GM19023 (cell line): ENCODE data around the gene NPHS1.
"Not testable (repeated sequence)": the region's sequence is repeated elsewhere in the genome, so short reads cannot be mapped to it uniquely, and the experiment has no call there.

ENCODE experiments used
- ATAC-seq: cut with Tn5 transposase; IDR thresholded peaks from one replicate; pipeline ENCODE4 v1.9.1; 2021; ENCODE audit warnings: mild to moderate bottlenecking, moderate library complexity; ENCODE audit not compliant: unreplicated experiment

The NPHS1 gene

DNA sequence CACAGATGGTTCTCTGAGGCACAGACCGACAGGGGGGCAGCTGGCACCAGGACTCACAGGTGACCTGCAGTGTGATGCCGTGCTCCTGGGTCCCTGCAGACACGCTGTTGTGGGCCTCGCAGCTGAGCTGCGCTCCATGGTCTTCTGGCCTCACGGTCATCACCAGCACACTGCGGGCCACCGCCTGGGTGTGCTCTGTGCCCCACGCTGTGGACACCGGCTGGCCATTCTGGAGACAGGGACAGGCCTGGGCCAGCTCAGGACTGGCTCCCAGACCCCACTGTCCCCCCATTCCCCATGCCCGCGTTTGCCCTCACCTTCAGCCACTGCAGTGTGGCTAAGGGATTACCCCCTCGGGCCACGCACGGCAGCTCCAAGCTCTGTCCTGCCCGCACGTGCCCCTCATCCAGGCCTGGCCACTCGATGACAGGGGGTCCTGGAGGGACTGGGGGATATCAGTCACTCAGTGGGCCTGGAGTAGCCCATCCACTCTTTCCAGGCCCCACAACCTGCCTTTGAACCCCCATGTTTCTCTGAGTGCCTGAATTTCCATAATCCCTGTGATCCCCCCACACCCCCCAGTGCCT is 3.3 kb downstream of the NPHS1 start:
- ATAC-seq = no peak

DNA sequence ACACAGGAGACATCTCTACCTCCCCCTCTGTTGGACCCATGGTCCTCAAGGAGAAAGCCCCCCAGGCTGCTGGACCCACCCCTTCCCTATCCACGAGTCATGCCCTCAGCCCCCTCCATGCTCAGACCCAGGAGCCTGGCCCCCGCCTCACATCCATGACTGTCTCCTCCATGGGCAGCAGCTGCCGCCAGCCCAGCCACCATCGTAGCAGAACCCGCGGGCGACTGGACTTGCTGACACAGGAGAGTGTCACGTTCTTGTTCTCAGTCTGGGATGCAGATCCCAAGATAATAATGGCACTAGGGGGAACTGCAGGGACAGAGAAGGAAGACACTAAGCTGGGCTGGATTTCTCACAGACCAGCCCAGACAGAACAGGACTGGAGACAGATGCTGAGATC is 3.8 kb downstream of the NPHS1 start:
- ATAC-seq = no peak

DNA sequence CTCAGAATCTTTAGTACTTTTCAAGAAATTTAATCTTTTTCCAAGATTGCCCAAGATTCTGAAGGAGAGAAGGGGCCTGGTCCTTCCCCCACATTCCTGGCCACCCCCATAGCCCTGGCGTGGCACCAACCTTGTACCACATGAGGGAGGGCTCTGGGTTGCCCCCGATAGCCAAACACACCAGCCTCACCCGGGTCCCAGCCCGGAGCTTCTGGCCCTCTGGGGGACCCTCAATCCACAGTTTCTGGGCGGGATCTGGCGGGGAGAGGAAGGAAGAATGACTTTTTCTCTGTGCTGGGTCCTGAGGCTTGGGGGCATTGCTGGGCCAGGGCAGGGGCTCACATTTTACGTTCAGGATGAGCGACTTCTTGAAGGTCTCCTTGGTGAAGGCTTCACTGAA is 4.4 kb downstream of the NPHS1 start:
- no peak for ATAC-seq

DNA sequence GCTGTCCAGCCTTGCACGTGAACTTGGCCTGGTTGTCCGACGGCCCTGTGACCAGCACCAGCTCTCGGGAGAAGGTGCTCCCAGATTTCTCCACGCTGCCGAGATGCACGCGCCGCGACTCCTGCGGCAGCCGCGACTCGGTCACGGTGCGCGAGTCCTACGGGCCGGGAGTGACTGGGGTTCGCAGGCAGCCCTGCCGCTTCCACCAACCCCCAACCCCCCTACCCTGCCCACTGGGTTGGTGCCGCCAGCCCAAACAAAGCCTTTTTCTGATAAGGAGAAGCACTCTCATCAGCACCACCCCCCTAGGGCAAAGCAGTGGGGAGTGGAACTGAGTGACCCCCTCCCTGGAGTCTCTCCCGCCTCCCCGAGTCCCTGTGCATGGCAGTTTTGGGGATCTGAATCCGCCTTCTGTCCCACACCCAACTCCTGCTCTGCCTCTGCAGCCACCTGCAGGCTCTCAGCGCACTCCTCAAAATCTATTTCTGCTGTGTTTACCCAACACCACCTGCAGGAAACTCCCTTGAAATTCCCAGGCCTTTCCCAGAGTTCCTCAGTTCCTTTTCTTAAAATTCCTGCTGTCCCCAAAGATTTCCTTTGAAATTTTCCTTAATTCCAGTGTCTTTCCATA is 6.2 kb downstream of the NPHS1 start:
- no peak for ATAC-seq

DNA sequence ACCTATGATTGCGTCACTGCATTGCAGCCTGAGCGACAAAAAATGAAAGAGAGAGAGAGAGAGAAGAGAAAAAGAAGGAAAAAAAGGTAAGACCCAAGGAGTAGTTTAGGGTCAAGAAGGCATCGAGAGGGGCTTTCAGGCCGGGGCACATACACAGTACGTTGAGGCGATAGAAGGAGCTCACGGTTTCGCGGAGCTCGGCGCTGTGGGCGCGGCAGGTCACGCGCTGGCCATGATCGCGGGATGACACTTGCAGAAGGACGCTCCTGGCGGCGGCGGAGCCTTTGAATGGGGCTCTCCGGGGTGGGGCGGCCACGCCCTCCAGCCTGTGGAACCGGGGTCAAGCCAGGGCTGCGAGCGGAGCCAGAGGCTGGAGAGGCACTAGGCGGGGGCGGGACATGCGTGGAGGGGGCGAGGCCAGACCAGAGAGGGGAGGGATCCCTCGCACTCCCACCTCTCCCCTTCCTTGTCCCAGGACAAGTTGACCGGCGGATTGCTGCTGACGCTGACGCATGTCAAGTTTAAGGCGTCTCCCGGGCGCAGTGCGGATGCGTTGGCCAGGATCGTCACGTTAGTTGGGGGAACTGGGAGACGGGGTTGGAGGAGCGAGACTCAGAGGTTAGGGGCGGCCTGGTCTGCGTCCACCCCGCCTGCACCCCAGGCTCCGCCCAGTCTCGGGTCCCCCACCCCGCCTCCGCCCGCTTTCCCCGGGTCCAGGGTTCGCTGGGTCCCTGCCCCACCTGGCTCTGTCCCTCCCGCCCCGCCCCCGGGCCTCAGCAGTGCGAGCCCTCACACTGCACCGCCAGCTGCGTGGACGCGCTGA is 6.9 kb downstream of the NPHS1 start:
- no peak for ATAC-seq

DNA sequence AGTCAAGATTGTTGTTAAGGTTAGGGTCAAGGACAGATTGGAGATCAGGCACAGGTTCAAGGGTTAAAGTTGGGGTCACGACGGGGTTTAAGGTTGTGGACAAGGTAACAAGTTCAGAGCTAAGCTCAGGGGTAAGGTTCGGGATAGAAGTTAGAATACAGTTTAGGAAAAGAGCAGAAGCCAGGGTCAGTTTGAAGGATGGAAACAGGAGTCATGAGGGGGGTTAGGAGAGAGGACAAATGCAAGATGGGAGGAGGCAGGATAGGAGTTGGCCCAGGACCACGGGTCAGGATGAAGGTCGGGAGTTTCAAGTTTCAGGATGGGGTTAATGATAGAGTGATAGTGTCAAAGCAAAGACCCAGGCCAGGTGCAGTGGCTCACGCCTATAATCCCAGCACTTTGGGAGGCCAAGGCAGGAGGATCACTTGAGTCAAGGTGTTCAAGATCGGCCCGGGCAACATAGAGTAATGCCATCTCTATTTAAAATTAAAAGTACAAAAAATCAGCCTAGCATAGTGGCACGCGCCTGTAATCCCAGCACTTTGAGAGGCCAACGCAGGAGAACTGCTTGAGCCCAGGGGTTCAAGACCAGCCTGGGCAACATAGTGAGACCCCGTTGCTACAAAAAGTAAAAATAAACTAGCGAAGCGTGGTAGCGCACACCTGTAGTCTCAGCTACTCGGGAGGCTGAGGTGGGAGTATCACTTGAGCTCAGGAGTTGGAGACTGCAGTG is 7.7 kb downstream of the NPHS1 start:
- ATAC-seq = no peak

DNA sequence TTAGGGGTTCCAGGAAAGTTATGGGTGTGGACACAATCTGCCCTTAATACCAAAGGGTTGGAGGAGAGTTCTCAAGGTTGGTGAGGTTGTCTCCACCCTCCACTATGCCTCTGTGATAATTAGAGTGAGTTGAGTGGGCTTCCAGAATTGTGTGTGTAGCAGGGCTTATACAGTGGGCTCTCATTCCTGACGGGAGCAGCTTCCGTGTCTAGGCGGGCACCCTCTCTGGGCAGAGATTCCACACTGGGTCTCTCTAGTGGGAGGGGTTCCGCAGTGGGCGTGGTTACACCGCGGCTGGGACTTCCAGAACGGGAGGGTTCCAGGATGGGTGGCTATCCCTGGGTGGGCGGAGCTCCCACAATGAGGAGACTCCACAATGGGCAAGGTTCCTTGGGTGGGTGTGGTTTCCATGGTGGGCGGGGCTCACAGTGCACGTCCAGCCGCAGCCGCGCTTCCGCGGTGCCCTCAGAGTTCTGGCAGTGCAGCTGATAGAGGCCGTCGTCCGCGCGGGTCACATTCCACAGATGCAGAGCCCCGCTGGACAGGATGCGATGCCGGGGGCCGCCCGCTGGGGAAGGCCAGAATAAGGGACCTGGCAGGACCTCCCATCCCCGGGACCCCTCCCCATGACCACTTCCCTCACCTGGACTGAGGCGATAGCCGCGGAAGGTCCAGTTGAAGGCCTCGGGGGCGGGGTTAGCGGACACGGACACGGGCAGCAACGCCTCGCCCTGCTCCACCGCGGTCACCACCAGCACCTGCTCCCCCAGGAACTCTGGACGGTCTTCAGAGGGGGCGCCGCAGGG is 8.4 kb downstream of the NPHS1 start:
- no peak for ATAC-seq

DNA sequence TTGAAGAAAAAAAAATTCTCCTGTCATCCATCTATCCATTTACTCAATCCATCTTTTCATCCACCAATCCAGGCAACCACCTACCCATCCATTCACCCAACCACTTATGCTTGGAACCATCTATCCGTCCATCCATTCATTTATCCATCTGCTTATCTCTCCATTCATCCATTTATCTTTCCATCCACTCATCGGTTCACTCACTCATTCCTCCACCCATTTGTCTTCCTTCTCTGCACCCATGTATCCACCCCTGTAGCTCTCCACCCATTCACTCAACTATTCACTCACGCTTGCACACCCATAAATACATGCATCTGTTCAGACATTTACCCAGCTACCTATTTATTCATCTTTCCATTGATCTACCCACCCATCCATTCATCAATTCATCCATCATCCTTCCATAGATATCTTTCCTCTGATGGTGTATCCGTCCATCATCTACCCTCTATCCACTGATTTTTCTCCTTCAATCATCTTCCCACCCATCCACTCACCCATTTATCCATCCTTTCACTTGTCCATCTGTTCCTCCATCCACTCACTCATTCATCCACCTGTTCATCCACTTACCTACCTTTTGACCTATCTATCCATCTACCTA is 9.5 kb downstream of the NPHS1 start:
- no peak for ATAC-seq

DNA sequence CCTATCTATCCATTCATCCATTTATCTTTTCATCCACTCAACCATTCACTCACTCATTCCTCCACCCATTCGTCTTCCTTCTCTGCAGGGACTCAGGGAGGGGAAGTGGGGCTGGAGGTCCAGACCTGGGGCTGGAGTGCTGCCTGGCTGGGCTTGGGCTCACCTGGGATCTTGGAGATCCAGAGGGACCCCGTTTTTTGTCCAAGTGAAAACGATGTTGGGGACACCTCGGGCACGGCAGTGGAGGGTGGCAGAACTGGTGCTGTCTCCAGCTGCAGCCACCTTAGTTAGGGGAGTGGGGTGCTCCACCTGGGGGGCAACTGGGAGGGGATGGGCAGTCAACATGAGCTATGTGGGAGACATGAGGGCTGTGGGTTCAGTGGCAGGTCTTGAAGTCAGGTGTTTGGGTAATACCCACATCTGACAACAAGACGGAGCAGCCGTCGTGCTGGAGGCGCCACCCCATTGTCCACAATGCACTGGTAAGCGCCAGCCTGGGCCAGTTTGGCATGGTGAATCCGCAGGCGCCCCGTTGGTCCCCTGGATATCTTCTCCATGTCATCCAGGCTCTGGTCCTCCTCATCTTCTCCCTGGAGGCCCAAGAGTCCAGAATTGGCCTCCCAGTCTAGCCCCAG is 10.2 kb downstream of the NPHS1 start:
- ATAC-seq = no peak

DNA sequence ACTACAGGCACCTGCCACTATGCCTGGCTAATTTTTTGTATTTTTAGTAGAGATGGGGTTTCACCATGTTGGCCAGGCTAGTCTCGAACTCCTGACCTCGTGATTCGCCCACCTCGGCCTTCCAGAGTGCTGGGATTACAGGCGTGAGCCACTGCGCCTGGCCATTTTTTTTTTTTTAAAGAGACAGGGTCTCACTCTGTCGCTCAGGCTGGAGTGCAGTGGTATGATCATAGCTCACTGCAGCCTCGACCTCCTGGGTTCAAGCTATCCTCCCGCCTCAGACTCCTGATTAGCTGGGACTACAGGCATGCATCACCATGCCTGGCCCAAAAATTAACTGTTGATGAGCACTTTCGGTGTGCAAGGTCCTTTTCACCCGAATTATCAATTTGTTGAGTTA is 16.2 kb downstream of the NPHS1 start:
- not testable (repeated sequence) for ATAC-seq

DNA sequence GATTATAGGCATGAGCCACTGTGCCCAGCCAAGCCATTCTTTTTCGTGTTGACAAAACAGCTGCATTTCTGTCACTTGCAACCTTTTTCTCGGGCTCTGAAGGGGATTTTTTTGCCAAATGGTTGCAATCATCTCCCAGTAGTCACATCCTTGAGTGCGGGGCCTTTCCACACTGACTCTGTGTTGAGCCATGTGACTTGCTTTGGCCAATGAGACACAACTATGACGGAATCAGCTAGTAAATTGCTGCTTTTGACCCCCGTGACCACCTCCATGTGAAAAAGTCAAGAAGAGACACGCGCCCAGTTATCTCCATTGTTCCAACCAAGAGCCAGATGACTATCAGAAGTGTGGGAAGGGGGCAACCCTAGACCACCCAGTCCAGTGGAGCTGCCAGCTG is 18.3 kb downstream of the NPHS1 start:
- no peak for ATAC-seq

DNA sequence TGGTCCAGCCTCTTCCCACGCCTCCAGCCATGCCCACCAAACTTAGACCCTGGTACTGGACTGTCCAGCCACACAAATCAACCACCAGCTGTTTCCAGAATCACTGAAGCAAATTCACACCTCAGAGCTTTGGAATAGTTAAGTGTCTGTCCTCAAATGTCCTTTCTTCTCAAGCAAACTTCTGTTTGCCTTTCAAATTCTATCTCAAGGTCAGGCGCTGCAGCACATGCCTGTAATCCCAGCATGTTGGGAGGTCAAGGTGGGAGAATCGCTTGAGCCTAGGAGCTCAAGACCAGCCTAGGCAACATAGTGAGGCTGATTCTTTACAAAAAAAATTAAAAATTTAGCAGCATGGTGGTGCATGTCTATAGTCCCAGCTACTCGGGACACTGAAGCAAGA is 20.2 kb downstream of the NPHS1 start:
- ATAC-seq = no peak

DNA sequence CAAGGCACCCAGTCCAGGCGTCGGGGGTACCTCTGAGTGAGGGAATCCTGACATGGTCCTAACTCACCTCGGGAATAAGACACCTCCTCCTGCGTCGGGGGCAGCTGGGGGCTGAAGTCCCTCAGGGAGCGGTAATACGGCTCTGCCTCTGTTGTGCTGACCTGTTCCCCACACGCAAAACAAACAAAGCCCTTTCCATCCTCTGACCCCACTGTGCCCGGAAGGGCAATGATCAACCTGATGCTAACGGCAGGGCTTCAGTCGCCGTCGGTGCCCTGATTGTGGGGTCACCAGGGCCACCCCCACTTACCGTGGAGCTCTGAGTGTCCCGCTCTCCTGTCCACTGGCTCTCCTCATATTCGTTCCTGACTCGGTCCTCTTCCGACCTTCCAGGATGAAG is 21.3 kb downstream of the NPHS1 start:
- ATAC-seq = no peak

DNA sequence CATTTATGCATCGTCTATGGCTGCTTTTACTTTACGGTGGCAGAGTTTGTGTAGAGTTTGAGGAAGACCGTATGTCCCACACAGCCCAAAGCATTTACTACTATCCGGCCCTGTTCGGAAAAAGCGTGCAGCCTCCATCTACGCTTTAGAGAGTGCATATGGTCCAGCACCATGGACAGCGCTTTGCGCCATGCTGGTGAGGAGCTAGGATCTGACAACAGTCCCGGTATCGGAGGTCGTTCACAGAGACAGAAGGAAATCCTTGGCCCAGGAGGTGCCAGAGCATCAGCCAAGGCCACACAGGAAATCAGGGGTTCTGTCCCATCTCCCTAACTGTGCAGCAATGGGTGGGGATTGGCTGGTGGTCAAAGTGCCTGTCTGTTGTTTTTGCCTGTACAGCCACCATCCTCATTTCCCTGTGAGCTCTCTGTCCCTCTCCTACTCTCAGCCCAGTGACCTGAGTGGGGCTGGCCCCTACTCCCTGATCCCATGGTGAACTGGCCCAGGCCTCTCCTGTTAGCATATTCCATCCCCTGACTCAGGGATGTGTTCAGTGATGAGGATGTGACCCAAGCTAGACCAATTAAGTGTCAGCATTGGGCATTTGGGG is 23.5 kb downstream of the NPHS1 start:
- no peak for ATAC-seq

DNA sequence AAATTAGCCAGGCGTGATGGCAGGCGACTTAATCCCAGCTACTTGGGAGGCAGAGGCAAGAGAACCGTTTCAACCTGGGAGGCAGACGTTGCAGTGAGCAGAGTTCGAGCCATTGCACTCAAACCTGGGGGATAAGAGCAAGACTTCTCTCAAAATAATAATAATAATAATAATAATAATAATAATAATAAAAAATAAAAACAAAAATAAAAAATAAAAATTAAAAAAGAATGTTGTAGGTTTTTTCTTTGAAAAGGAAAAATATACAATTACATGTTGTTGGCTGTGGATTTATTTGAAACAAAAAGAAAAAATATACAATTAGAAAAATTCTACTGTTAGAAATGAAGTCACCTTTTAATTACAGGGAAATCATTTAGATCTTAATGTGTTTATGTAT is 28.2 kb downstream of the NPHS1 start:
- no peak for ATAC-seq

DNA sequence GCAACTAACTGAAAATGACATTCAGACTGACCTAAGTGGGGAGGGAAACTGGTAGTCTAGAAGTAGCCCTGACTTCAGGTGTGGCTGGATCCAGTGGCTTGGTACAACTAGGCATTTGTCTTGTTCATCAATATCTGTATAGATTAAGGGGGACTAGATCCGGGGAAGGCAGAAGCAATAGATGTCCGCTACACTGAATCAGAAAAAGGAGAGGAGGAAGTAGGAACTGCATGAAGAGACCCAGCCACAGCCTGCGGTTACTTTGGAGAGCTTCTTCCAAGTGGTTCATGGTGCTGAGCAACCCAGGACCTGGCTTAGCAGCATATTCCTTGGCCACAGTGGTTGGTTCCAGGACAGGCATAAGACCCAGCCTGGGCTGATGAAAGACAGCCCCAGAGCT is 29.7 kb downstream of the NPHS1 start:
- no peak for ATAC-seq

DNA sequence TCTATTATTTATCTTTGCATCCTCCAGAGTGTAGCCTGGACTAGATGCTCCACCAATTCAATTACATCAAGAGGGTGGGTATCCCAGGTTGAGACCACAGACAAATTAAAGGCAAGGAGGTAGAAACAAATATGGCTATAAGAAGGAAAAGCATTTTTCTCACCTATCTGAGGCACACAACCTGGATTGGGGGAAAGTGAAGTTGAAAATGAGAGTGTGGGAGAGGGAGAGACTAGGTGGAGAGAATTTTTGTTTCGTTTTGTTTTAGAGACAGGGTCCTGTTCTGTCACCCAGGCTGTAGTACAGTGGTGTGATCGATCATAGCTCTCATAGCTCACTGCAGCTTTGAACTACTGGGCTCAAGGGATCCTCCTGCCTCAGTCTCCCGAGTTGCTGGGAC is 33.9 kb downstream of the NPHS1 start:
- ATAC-seq = no peak

DNA sequence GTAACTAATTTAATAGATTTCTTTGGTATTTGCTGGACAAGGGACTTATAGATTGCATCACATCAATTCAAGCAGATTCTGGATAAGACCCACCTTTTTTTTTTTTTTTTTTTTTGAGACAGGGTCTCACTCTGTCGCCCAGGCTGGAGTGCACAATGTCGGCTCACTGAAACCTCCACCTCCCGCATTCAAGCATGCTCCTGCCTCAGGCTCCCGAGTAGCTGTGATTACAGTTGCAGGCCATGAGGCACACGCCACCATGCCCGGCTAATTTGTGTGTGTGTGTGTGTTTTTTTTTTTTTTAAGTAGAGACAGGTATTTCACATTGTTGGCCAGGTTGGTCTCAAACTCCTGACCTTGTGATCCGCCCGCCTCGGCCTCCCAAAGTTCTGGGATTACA is 35.5 kb downstream of the NPHS1 start:
- ATAC-seq = no peak

DNA sequence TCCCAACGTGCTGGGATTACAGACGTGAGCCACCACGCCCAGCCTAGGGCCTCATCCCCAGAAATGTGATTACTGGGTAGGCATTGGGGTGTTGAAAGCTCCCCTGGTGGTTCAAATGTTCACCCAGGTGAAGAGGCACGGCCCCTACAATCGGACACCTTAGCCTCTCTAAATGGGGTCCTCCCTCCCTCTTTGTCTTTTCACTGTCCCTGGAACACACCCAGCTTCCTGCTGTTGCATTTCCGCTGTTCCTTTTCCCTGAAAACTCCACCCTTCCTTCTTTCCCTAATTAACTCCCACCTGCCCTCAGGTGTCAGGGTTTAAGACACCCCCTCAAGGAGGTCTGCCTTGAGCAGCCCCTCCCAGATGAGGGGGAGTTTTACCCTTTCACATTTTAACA is 36.0 kb downstream of the NPHS1 start:
- ATAC-seq = no peak
